Superior temporal gyrus (tissue), 1 donor: ENCODE measurements around the gene CACNA1S.

ENCODE experiments used
- DNase-seq: peaks from one replicate; pipeline ENCODE4 v3.0.0-alpha.2; 2016; ENCODE audit errors: extremely low spot score

CACNA1S gene

GRCh38 chr1:201032408-201032807 lies 79.8 kb downstream of the CACNA1S start:
- DNase-seq: no peak

GRCh38 chr1:201028461-201028889 lies 83.8 kb downstream of the CACNA1S start:
- no peak for DNase-seq

- DNase-seq: no peak
Measured at GRCh38 chr1:201026836-201027235, 85.4 kb downstream of the CACNA1S start.

GRCh38 chr1:201026234-201026633 lies 86.0 kb downstream of the CACNA1S start:
- no peak for DNase-seq

DNA sequence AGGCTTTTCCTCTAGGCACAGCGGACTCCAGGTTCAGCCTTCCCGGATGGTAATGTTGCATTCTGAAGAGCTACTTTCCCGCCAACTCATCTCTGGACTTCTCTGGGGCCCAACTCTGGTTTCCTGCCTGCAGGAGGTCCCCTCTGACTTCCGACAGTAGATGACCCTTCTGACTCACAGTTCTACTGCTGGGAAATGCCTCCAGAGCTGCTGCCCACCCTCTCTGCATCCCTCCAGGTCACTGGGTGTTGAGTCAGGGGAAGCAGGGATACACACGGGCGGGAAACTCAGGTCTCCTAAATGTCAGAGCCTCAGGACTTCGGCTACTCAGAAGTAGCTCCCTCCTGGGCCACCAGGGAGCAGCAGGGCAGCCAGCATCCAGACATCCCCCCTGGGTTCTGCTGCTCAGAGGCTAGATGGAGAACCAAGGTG lies 86.6 kb downstream of the CACNA1S start:
- DNase-seq: no peak

DNA sequence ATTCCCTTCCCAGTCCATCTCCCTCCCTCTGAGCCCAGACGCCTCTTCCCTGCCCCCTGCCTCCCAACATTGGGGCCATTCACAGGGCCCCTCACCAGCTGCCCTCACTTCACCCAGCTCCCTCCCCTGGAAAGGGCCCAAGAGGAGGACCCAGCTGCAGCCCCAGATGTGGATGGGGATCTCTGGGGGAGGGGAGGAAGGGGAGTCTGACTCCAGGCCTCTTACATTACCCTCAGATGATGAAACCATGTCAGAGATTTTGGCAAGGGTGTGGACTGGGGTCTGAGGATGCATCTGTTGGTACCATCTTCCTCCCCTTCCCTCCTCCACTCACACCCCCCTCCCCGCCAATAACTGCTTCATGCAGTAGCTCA lies 87.6 kb downstream of the CACNA1S start:
- peak; percentile 66 for DNase-seq

DNA sequence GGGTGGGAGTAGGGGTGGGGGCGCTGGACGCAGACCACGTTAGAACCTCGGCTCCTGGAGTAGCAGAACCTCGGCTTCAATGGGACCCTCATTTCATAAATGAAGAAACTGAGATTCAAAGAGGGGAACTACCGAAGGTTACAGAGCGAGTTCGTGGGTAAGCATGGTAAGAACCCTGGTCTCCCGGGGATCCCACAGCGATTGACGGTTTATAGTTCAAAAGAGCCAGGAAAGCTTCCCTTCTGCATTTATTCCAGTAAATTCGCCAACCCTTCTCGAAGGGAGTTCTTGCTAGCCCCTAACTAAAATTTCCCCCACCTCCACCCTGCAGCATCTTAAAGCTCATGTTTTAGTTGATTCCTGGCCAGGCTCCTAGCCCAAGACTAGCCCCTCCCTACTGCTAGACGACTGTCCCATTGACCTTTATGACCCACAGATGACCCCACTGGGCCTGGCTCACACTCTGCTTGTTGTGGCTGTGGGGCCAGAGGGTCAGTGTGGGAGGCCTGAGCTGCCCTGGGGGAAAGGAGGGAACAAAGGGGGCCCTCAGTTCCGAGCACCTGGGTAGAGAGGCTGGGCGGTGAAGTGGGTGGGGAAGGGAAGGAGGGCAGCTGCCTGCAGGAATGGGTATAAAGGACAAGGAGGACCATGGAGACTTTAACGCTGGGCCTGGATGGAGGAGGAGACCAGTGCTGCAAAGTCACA lies 88.2 kb downstream of the CACNA1S start:
- no peak for DNase-seq

- peak; percentile 69 for DNase-seq
Measured at GRCh38 chr1:201023517-201023902, 88.7 kb downstream of the CACNA1S start, which contains the start of gene KIF21B. Gene KIF21B (minus strand): TSS chr1:201023714. CDS start chr1:201023383, 331 bp downstream.

DNA sequence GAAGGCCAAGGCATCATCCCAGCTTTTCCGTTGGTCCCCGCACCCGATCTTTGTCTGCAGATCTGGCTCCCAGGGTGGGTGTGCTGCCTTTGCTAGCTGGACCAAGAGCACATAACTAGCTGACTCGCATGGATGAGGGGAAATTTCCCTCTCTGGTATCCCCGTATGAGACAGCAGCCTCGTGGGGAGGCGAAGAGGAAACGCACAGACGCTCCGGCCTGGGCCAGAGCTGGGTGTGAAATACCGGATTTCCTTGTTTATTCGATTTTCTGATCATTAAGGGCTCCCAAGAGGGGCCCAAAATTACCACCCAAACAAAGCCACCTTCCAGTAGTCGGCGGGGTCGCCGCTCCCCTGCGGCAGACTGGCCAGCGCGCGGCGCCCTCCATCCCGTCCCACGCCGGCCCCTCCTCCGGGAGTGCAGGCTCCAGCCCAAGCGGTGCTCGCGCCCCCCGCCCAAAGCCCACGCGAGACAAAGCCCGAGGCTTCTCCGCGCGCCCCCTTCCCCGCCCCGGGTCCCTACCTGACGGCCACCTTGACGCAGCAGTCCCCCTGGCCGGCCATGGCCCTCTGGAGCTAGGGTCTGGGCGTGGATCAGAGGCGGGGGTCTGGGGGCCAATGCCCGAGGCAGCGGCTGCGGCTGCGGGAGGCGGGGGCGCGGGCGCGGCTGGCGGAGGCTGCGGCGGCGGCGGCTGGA lies 89.3 kb downstream of the CACNA1S start:
- DNase-seq: peak; percentile 42

DNA sequence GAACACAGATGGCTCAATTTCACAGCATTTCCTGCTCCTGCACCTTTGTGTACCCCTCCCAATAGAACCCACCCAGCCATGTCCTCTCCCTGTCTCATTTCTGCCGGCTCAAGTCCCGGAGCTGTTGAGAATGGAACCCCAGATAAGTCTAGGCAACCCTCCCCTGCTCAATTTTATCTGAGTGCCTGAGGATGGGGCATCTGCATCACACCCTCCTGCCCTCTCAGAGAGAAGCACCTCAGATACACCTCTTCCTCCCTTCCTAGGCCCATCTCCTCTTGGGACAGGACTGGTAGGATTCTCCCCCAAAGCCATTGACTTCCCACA lies 89.8 kb downstream of the CACNA1S start:
- DNase-seq: no peak

DNA sequence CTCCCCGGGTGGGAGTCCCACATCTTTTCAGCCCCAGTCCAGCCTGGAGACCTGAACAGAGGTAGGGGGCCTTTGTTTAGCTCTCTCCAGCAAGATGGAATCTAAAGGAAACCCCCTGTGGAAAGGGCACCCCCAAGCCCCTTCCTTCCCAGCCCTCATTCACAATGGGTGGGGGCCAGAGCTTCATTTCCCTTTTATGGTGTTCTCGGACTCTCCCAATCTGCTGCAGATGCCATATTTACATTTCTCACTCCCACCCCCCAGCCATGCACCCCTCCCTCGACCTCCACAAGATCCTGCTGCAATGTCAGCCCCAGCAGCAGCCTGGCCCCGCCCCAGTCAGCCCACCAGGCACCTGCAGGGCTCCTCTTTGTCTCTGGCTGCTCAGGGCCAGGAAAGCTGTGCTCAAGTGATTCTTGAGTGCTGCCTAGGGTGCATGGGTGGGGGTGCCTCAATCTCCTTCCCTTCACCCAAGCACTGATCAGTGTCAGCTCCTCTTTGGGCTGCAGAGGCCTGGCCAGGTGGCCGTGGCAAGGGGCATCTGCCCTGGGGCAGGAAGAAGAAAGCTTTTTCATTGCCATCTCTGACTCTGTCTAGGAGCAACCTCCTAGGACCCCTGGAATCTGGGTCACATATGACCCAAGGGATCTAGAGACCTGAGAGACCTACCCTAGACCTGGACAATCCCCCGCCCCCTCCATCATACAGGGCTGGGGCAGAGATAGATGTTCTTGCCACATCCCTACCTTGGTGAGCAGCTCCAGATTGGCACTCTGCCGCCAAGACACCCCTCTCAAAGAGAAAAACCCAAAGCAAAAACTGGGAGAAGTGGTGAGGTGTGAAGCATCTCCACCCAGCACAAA lies 90.4 kb downstream of the CACNA1S start:
- no peak for DNase-seq

- peak; percentile 68 for DNase-seq
Measured at GRCh38 chr1:201020721-201021629, 91.3 kb downstream of the CACNA1S start.

- DNase-seq: no peak
Measured at GRCh38 chr1:201020040-201020591, 92.1 kb downstream of the CACNA1S start.

- no peak for DNase-seq
Measured at GRCh38 chr1:201019321-201019977, 92.8 kb downstream of the CACNA1S start.

DNA sequence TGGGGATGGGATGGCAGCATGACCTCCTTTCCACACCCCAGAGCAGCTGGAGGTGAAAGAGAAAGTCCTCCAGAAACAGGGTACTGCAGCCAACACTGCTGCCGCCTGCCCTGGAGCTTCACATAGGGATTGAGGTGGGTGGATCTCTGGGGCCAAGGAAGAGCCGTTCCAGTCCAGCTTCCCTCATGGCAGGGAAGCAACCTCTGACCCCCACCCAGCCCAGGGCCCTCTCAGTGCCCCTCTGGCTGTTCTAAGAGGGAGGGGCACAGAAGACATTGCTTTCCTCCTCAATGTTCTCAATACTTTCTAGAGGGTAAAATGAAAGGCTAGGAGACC lies 94.4 kb downstream of the CACNA1S start:
- DNase-seq: no peak

DNA sequence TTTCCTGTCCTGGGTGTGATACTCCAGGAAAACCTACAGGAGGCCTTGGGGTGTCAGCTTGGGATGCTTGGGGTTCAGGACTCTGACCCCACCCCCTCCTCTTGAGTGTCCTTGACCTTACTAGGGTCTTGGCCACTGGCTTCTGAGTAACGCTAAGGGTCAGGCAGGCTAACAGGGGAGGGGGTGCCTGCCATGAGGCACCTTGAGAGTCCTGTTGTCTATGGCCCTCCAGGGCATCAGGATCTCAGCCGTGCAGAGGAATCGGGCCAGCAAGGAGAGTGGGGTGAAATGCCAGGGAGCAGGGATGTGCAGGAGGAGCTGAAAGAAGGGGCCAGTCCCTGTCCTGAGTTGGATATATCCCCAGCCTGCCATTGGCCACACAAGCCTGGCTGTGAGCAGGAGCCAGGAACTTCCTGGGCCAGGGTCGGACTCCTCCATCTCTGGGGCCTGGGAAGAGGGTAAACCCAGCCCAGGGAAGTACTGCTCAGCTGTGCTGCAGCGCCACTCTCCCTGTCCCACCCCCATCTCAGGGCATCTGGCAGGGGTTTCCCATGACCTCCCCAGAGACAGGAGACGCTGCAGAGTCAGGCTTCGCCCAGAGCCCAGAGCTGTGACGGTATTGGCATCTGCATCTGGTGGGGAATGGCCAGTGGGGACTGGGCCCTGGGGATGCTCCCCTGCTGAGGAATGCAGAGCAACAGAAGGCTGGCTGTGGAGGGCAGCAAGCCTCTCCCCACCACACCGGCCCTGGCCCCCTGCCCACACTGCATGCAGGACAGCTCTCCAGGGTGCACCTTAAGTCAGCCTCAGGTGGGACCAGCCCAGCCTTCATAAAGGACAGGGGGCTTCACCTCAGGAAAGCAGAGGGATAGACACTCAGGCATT lies 95.0 kb downstream of the CACNA1S start:
- DNase-seq: no peak

- DNase-seq: peak; percentile 66
Measured at GRCh38 chr1:201016211-201016651, 96.0 kb downstream of the CACNA1S start.

- DNase-seq: peak; percentile 42
Measured at GRCh38 chr1:201015551-201016091, 96.6 kb downstream of the CACNA1S start.

- DNase-seq: peak; percentile 66
Measured at GRCh38 chr1:201014816-201015200, 97.4 kb downstream of the CACNA1S start.
